ENCODE results near the gene ZYX.

- TF ChIP-seq, protein P1, sequence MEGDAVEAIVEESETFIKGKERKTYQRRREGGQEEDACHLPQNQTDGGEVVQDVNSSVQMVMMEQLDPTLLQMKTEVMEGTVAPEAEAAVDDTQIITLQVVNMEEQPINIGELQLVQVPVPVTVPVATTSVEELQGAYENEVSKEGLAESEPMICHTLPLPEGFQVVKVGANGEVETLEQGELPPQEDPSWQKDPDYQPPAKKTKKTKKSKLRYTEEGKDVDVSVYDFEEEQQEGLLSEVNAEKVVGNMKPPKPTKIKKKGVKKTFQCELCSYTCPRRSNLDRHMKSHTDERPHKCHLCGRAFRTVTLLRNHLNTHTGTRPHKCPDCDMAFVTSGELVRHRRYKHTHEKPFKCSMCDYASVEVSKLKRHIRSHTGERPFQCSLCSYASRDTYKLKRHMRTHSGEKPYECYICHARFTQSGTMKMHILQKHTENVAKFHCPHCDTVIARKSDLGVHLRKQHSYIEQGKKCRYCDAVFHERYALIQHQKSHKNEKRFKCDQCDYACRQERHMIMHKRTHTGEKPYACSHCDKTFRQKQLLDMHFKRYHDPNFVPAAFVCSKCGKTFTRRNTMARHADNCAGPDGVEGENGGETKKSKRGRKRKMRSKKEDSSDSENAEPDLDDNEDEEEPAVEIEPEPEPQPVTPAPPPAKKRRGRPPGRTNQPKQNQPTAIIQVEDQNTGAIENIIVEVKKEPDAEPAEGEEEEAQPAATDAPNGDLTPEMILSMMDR (IDR thresholded peaks at IDR 0.05; ENCODE audit: insufficient read depth, low read length, poor library complexity, severe bottlenecking) = no peak
- no peak for TF ChIP-seq EZH2phosphoT487 (conservative IDR thresholded peaks at IDR 0.05; ENCODE audit: low read length)
Measured at GRCh38 chr7:143354376-143354775, 26.8 kb upstream of the ZYX start.

Measured in SU-DHL-6 (cell line).